NCI-H128 (cell line): ENCODE results near the gene DCP1B.

Experiments
- DNase-seq: peaks from one replicate; lab custom pipeline; 2025; ENCODE audit not compliant: unreplicated experiment; lab: John Stamatoyannopoulos, UW

The DCP1B gene

GRCh38 chr12:2004113-2004929 lies at the start of gene DCP1B:
Gene DCP1B (minus strand): TSS chr12:2004457. CDS start chr12:2004431, 26 bp downstream.
- DNase-seq = peak; percentile 95

- DNase-seq = no peak
Measured at GRCh38 chr12:2053691-2054090, 49.4 kb upstream of the DCP1B start.

- peak; percentile 20 for DNase-seq
Measured at GRCh38 chr12:2052826-2053678, 48.8 kb upstream of the DCP1B start, which contains the start of gene CACNA1C. Gene CACNA1C (plus strand): TSS chr12:2052987. CDS start chr12:2053563, 576 bp downstream.

GRCh38 chr12:2051700-2052621 lies 47.7 kb upstream of the DCP1B start:
- DNase-seq = no peak

GRCh38 chr12:2049604-2050540 lies 45.6 kb upstream of the DCP1B start:
- no peak for DNase-seq

DNA sequence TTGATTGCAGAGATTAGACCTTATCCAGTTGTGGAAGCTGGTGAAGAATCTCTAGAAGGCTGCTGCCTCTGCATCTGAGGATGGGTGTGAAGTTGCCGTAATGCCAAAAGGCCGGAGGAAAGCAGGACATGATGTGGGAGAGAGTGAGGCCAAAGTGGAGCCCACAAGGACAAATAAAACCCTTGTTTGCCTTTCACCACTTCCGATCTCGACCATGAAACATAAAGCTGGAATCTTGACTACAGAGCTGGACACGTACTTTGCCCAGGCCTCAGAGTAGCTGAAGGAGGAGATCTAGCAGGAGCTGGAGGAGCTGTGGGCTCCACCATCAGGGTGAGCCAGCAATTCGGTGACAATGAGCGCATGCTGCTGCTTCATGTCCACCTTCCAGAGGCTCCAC lies 43.5 kb upstream of the DCP1B start:
- DNase-seq = no peak

DNA sequence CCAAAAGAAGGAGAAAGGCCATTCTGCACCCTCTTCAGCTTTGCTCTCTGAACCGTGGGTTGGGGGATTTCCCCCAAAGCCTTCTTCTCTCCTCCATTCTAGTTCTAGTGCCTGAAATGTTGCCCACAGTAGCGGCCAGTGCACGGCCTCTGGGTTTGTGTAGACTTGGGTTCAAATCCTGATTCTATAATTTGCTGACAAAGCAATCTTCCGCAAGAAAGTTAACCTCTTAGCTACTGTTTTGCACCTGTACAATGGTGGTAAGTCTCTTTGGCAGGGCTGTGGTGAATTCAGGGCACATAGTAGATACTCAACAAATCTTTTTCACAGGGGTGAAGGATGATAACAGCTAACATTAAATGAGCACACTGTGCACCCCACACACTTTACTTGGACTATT lies 42.7 kb upstream of the DCP1B start:
- no peak for DNase-seq

GRCh38 chr12:2044165-2044564 lies 39.9 kb upstream of the DCP1B start:
- DNase-seq = no peak

- DNase-seq = no peak
Measured at GRCh38 chr12:2043054-2043453, 38.8 kb upstream of the DCP1B start.

GRCh38 chr12:2039034-2039433 lies 34.8 kb upstream of the DCP1B start:
- no peak for DNase-seq

GRCh38 chr12:2035431-2036055 lies 31.3 kb upstream of the DCP1B start:
- no peak for DNase-seq

DNA sequence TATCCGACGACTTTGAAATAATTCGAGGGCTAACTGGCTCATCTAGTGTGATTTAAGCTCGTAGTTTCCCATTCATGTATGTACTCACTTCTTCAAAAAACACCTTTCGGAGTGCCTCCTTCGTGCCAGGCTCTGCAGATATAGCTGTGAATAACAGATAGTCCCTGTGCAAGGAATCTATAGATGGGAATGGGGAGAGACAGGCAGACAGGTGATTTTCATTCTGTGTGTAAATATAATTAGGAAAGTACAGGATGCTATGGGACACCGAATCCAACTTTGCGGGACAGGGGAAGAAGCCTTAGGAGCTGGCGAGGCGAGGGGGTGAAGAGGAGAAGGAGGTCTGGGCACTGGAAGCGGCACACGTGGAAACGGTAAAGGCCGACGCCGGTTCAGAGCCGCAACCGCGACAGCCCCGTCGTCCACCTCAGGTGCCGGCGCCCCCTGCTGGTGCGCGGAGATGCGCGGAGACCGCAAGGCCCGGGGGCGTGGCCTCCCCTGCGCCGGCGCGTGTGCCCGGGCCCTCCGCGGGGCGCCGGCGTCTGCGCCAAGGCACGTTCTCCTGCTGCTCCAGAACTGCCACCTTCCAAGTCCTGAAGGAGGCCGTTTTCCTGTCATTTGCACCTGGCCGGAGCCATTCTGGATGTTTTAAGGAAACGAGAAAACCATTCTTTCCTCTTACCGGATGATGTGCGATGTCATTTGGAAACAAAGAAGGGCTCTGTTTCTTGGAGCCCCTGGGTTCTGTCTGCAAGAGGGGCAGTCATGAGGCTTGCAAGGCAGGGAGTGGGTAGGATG lies 30.6 kb upstream of the DCP1B start:
- DNase-seq = peak; percentile 88

GRCh38 chr12:2032506-2032905 lies 28.2 kb upstream of the DCP1B start:
- DNase-seq = no peak

- no peak for DNase-seq
Measured at GRCh38 chr12:2029851-2030250, 25.6 kb upstream of the DCP1B start.

GRCh38 chr12:2027351-2027750 lies 23.1 kb upstream of the DCP1B start:
- DNase-seq = no peak

DNA sequence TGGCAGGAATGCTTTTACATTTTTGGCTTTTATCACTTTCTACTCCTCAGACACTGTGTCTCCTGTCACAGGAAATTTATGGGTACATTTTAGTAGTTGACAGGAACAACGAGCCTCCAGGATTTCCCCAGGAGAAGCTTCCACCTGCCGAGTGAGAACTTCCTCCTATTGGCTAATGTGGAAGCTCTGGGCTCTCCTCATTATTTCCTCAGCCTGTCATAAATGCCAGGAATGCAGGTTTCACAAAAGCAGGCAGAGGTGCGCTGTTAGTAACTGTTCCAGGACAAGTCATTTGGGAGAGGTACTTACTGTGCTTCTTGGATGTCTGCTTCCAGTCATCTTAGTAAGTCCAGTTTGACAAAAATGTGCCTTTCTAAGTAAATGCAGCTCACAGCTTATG lies 19.1 kb upstream of the DCP1B start:
- DNase-seq = no peak

- no peak for DNase-seq
Measured at GRCh38 chr12:2020511-2020910, 16.3 kb upstream of the DCP1B start.

DNA sequence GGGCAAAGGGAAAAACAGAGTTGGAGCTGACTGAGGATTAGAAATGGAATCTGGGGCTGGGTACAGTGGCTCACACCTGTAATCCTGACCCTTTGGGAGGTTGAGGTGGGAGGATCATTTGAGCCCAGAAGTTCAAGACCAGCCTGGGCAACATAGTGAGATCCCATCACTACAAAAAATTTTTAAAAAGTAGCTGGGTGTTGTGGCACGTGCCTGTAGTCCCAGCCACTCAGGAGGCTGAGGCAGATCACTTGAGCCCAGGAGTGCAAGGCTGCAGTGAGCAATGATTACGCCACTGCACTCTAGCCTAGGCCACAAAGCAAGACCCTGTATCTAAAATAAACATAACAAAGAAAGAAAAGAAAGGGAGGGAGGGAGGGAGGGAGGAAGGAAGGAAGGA lies 14.9 kb upstream of the DCP1B start:
- no peak for DNase-seq

DNA sequence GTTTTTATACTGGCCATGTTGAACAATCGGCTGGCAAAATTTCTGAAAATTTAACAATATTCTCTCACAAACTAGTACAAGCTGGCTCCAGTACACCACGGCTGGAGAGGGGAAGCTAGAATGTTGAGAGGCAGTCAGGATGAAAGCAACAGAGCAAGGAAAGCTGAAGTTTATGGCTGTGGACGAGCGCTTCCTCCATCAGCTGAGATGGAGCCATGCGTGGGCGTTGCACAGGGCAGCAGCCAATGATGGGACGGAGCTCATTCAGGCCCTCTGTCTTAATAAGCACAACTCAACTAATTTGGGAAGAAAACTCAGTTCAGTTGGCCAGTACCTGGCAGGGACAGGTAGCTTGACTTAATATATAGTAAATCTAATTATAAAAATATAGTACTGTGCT lies 14.1 kb upstream of the DCP1B start:
- no peak for DNase-seq
